ENCODE results near the gene ERF.

- peak; percentile 39; the same call in 1 of the 2 replicates for TF ChIP-seq CTCF (conservative IDR thresholded peaks at IDR 0.05; ENCODE audit: low read length)
- no peak for TF ChIP-seq EZH2phosphoT487 (IDR thresholded peaks at IDR 0.05; ENCODE audit: borderline replicate concordance, low read depth, low read length)
These were observed 30.6 kb upstream of the ERF start for GRCh38 chr19:42285541-42285941.
